Measurements from ENCODE around the gene OR56B1.

- TF ChIP-seq, protein P1, sequence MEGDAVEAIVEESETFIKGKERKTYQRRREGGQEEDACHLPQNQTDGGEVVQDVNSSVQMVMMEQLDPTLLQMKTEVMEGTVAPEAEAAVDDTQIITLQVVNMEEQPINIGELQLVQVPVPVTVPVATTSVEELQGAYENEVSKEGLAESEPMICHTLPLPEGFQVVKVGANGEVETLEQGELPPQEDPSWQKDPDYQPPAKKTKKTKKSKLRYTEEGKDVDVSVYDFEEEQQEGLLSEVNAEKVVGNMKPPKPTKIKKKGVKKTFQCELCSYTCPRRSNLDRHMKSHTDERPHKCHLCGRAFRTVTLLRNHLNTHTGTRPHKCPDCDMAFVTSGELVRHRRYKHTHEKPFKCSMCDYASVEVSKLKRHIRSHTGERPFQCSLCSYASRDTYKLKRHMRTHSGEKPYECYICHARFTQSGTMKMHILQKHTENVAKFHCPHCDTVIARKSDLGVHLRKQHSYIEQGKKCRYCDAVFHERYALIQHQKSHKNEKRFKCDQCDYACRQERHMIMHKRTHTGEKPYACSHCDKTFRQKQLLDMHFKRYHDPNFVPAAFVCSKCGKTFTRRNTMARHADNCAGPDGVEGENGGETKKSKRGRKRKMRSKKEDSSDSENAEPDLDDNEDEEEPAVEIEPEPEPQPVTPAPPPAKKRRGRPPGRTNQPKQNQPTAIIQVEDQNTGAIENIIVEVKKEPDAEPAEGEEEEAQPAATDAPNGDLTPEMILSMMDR (IDR thresholded peaks at IDR 0.05): no peak
- TF ChIP-seq POLR2A (IDR thresholded peaks at IDR 0.05) (no peak), EP300 (IDR thresholded peaks at IDR 0.05; ENCODE audit: low read depth) (no peak), POLR2AphosphoS5 (IDR thresholded peaks at IDR 0.05) (no peak)
These were observed 40.0 kb upstream of the OR56B1 start for GRCh38 chr11:5696210-5696609.
